ENCODE results near the gene CCDC187. TPM values are rescaled to one million over a fixed set of nuclear protein-coding genes. Genes with fewer than 3 reads are reported as not detected.

The CCDC187 gene
- total RNA-seq, 2 experiments from 2014 or later: 0.07 TPM; not detected in 1

GRCh38 chr9:136295542-136296433 is 8.1 kb downstream of the CCDC187 start:
- DNase-seq (no peak), ATAC-seq (no peak)
- Mint-ChIP-seq H3K27ac (no peak overlapping the region), H3K4me3 (no peak overlapping the region), H3K27me3 (no peaks in the 10 kb centered on the region), H3K9me3 (no peaks in the 10 kb centered on the region), H3K4me1 (ENCODE audit: low read depth) (no peaks in the 10 kb centered on the region), H3K36me3 (ENCODE audit: low read depth) (no peaks in the 10 kb centered on the region)
- intact Hi-C loops (cut with micrococcal nuclease): no loop called here
- TF ChIP-seq CTCF (IDR thresholded peaks at IDR 0.05): no peak
- ChIA-PET POLR2A (interaction anchor here (0.7 kb wide), 1 partner anchor 119 kb away, joined by 4 read pairs; no protein-coding TSS in a partner anchor), CTCF (no interaction called here)

GRCh38 chr9:136295055-136295454 is 8.8 kb downstream of the CCDC187 start:
- H3K9me3 Mint-ChIP-seq: no peaks in the 10 kb centered on the region
- intact Hi-C loops (cut with micrococcal nuclease): no loop called here
- DNase-seq: no peak
- CTCF ChIA-PET: no interaction called here
- H3K4me1 Mint-ChIP-seq (ENCODE audit: low read depth): no peaks in the 10 kb centered on the region
- no peaks in the 10 kb centered on the region for H3K27me3 Mint-ChIP-seq
- ATAC-seq: no peak
- no peak for TF ChIP-seq CTCF (IDR thresholded peaks at IDR 0.05)
- no peaks in the 10 kb centered on the region for H3K36me3 Mint-ChIP-seq (ENCODE audit: low read depth)
- POLR2A ChIA-PET: no interaction called here
- H3K27ac Mint-ChIP-seq: no peak overlapping the region
- H3K4me3 Mint-ChIP-seq: no peak overlapping the region

DNA sequence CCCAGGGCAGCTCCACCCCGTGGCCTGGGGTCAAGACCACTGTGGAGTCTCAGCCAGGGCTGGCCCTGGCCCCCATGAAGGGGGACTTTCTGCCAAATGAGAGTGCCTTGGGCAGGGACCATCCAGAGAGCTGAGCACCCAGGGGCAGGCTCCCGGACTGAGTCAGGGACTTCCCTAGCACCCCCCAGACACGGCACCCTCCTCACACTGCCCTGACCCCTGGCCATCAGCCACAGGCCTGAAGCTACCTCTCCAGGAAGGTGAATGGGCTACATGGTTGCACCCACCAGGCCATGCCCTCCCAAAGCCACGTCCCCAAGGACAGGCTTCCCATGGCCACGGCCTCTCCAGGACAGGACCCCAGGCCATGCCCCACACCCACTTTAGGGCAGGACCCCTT is 9.5 kb downstream of the CCDC187 start:
- ChIA-PET CTCF (no interaction called here), POLR2A (no interaction called here)
- H3K27me3 Mint-ChIP-seq: no peaks in the 10 kb centered on the region
- H3K36me3 Mint-ChIP-seq (ENCODE audit: low read depth): no peaks in the 10 kb centered on the region
- H3K4me1 Mint-ChIP-seq (ENCODE audit: low read depth): no peaks in the 10 kb centered on the region
- H3K9me3 Mint-ChIP-seq: no peaks in the 10 kb centered on the region
- H3K27ac Mint-ChIP-seq: no peak overlapping the region
- no peak for ATAC-seq
- intact Hi-C loops (cut with micrococcal nuclease): no loop called here
- TF ChIP-seq CTCF (IDR thresholded peaks at IDR 0.05): no peak
- no peak for DNase-seq
- no peak overlapping the region for H3K4me3 Mint-ChIP-seq

DNA sequence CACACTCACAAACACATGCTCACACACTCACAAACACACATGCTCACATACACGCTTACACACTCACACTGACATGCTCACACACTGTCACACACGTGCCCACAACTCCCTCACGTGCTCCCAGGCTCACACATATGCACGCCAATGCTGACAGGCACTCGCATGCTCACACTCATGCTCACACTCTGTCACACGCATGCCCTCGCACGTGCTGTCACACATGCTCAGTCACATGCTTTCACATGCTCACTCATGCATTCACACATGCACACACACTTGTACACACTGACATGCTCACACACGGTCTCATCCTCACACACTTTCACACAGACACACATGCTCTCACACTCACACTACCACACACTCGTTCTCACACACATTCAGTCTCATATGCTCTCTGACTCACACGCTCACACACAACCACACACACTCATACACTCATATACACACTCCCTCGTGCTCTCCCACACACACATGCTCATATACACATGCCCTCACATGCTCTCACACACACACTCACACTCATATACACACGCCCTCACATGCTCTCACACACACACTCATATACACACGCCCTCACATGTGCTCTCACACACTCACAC is 10.3 kb downstream of the CCDC187 start:
- Mint-ChIP-seq H3K4me1 (ENCODE audit: low read depth) (no peaks in the 10 kb centered on the region), H3K27me3 (no peaks in the 10 kb centered on the region), H3K9me3 (no peaks in the 10 kb centered on the region), H3K27ac (no peak overlapping the region), H3K36me3 (ENCODE audit: low read depth) (no peaks in the 10 kb centered on the region), H3K4me3 (no peak overlapping the region)
- ATAC-seq: no peak
- ChIA-PET CTCF (no interaction called here), POLR2A (no interaction called here)
- TF ChIP-seq CTCF (IDR thresholded peaks at IDR 0.05): no peak
- intact Hi-C loops (cut with micrococcal nuclease): no loop called here
- DNase-seq: no peak
